Tibial nerve (tissue), 4 donors: ENCODE measurements around the gene MPP2. TPM values are rescaled to one million over a fixed set of nuclear protein-coding genes. Genes with fewer than 3 reads are reported as not detected.

ENCODE experiments used
- DNase-seq, 2 donors: peaks; one replicate each; pipeline ENCODE4 v3.0.0-alpha.2; 2019; ENCODE audit warnings: low spot score in 2 of 2
- H3K27ac ChIP-seq, 4 donors: fragments of 200-600 bp; sonication (generic) in 3 of 4; one replicate each; pipeline ENCODE4 v1.5.1; 2017 to 2019; ENCODE audit warnings: mild to moderate bottlenecking in 1 of 4
- H3K27me3 ChIP-seq, 2 donors: fragments of 200-600 bp; sonication (generic) in 1 of 2; one replicate each; pipeline versions ENCODE4 v1.5.1 to v1.6.0; 2017 to 2019
- H3K36me3 ChIP-seq, 3 donors: fragments of 200-600 bp; sonication (generic); one replicate each; pipeline ENCODE4 v1.5.1; 2018 to 2019
- H3K4me1 ChIP-seq, 4 donors: fragments of 200-600 bp; sonication (generic) in 3 of 4; one replicate each; pipeline ENCODE4 v1.5.1; 2017 to 2019
- H3K4me3 ChIP-seq, 4 donors: fragments of 200-600 bp; sonication (generic) in 3 of 4; one replicate each; pipeline ENCODE4 v1.5.1; 2017 to 2019; ENCODE audit warnings: mild to moderate bottlenecking in 1 of 4, moderate library complexity in 1 of 4
- H3K9me3 ChIP-seq, 4 donors: fragments of 200-600 bp; sonication (generic) in 3 of 4; one replicate each; pipeline ENCODE4 v1.5.1; 2017 to 2019
- EP300 ChIP-seq, 2 donors: sonication (generic); formaldehyde crosslinking; IDR thresholded peaks; one replicate each; pipeline ENCODE4 v1.6.1; 2017; ENCODE audit warnings: antibody characterized with exemption in 2 of 2, mild to moderate bottlenecking in 1 of 2
- POLR2A ChIP-seq, 2 donors: fragments of 450-650 bp; IDR thresholded peaks; one replicate each; pipeline ENCODE4 v1.6.1; 2017; ENCODE audit warnings: antibody characterized with exemption in 2 of 2, mild to moderate bottlenecking in 2 of 2, moderate library complexity in 2 of 2
- WGBS, 2 donors: methylation state at CpG; one replicate each; pipeline ENCODE4 v1.1.5; 2018; 5-methylcytosine and 5-hydroxymethylcytosine counted together
- total RNA-seq, 4 donors: library from RNA; depleted of rRNA; stranded (reverse); fragments of >200 nt; gene quantifications; one replicate each; pipeline ENCODE4 v1.1.0, GENCODE V29; 2016
- TF ChIP-seq, protein P1 (sequence below), 5 experiments: fragments of 200-600 bp in 3 of 5; fragments of 450-650 bp in 2 of 5; sonication (generic) in 3 of 5; IDR thresholded peaks; one replicate each; pipeline ENCODE4 v1.5.1; 2016 to 2019; ENCODE audit warnings: antibody characterized with exemption in 5 of 5, mild to moderate bottlenecking in 3 of 5, moderate library complexity in 2 of 5

The MPP2 gene
- total RNA-seq, 4 donors from 2014 or later = 4.2 to 22.9 (median 9.3) TPM

- H3K4me3 ChIP-seq = no peak overlapping the region
- no peaks in the 10 kb centered on the region for H3K36me3 ChIP-seq
- peaks cover 0 to 8% (median 3%) of the 10 kb centered on the region in 4 donors for H3K4me1 ChIP-seq
- 94 to 97% methylated on average over 3 of the region's 3 CpGs for WGBS, 2 donors
- H3K27me3 ChIP-seq = peaks cover 0 to 68% of the 10 kb centered on the region in 2 donors
- no peaks in the 10 kb centered on the region for H3K9me3 ChIP-seq
- DNase-seq = no peak
- TF ChIP-seq EP300 (IDR thresholded peaks at IDR 0.05) (no peak), POLR2A (IDR thresholded peaks at IDR 0.05) (no peak)
- TF ChIP-seq, protein P1, sequence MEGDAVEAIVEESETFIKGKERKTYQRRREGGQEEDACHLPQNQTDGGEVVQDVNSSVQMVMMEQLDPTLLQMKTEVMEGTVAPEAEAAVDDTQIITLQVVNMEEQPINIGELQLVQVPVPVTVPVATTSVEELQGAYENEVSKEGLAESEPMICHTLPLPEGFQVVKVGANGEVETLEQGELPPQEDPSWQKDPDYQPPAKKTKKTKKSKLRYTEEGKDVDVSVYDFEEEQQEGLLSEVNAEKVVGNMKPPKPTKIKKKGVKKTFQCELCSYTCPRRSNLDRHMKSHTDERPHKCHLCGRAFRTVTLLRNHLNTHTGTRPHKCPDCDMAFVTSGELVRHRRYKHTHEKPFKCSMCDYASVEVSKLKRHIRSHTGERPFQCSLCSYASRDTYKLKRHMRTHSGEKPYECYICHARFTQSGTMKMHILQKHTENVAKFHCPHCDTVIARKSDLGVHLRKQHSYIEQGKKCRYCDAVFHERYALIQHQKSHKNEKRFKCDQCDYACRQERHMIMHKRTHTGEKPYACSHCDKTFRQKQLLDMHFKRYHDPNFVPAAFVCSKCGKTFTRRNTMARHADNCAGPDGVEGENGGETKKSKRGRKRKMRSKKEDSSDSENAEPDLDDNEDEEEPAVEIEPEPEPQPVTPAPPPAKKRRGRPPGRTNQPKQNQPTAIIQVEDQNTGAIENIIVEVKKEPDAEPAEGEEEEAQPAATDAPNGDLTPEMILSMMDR (IDR thresholded peaks at IDR 0.05) = no peak
- no peak overlapping the region for H3K27ac ChIP-seq
Observed at GRCh38 chr17:43936434-43936833, 29.1 kb upstream of the MPP2 start.

DNA sequence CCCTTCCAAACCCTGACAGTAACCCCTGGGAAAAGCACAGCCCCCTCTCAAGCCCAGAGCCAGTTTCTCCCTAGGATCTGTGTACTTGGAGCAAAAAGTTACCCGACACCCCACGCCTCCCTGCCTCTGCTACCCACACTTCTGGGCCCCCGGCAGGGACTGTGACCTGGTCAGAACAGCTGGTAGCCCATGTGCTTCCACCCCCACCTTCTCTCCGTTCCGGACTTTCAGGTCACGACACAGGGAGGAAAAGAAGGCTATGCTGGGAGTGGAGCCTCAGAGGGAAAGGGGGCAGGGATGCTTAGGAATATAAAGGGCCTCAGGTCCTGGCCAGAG lies 28.6 kb upstream of the MPP2 start:
- peaks cover 0 to 8% (median 3%) of the 10 kb centered on the region in 4 donors for H3K4me1 ChIP-seq
- H3K4me3 ChIP-seq = no peak overlapping the region
- H3K9me3 ChIP-seq = no peaks in the 10 kb centered on the region
- H3K27ac ChIP-seq = no peak overlapping the region
- 52 to 75% methylated on average over 6 of the region's 6 CpGs for WGBS, 2 donors
- no peak for DNase-seq
- H3K27me3 ChIP-seq = peaks cover 0 to 73% of the 10 kb centered on the region in 2 donors
- H3K36me3 ChIP-seq = no peaks in the 10 kb centered on the region
- no peak for TF ChIP-seq EP300 (IDR thresholded peaks at IDR 0.05)
- no peak for TF ChIP-seq POLR2A (IDR thresholded peaks at IDR 0.05)
- TF ChIP-seq, protein P1 (IDR thresholded peaks at IDR 0.05) = no peak

GRCh38 chr17:43935204-43935925 lies 28.0 kb upstream of the MPP2 start:
- no peak overlapping the region for H3K27ac ChIP-seq
- peaks cover 0 to 78% of the 10 kb centered on the region in 2 donors for H3K27me3 ChIP-seq
- peaks cover 0 to 8% (median 3%) of the 10 kb centered on the region in 4 donors for H3K4me1 ChIP-seq
- no peaks in the 10 kb centered on the region for H3K36me3 ChIP-seq
- TF ChIP-seq, protein P1 (IDR thresholded peaks at IDR 0.05) = no peak
- TF ChIP-seq POLR2A (IDR thresholded peaks at IDR 0.05) = no peak
- no peak for TF ChIP-seq EP300 (IDR thresholded peaks at IDR 0.05)
- WGBS, 2 donors = 68% methylated on average over 5 of the region's 5 CpGs
- no peak overlapping the region for H3K4me3 ChIP-seq
- no peak for DNase-seq
- no peaks in the 10 kb centered on the region for H3K9me3 ChIP-seq

DNA sequence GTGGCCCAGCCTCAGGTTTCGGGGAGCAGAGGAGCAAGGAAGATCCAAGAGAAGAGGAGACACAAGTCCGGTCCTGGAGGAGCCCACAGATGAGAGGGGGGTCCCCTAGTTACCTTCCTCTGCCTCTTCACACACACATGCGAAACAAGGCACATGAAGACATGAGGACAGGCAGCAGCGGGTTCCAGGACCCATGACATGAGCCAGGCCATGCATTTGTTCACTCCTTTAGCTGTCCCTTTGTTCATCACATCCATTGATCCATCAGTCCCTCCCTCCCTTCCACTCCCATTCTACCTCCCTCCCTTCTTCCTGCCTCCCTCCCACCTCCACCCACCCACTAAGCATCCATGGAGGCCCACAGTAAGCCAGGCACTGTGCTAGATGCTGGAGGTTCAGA lies 25.6 kb upstream of the MPP2 start:
- Histone ChIP-seq H3K36me3 (no peaks in the 10 kb centered on the region), H3K27me3 (peaks cover 0 to 80% of the 10 kb centered on the region in 2 donors), H3K4me3 (no peak overlapping the region), H3K27ac (no peak overlapping the region), H3K9me3 (no peaks in the 10 kb centered on the region), H3K4me1 (peaks cover 0 to 3% (median 1%) of the 10 kb centered on the region in 4 donors)
- TF ChIP-seq, protein P1 (IDR thresholded peaks at IDR 0.05) = no peak
- no peak for TF ChIP-seq EP300 (IDR thresholded peaks at IDR 0.05)
- no peak for TF ChIP-seq POLR2A (IDR thresholded peaks at IDR 0.05)
- 91 to 95% methylated on average over 4 of the region's 4 CpGs for WGBS, 2 donors
- no peak for DNase-seq

GRCh38 chr17:43932357-43932756 lies 25.0 kb upstream of the MPP2 start:
- Histone ChIP-seq H3K27me3 (peaks cover 0 to 80% of the 10 kb centered on the region in 2 donors), H3K36me3 (no peaks in the 10 kb centered on the region), H3K9me3 (no peaks in the 10 kb centered on the region), H3K4me3 (no peak overlapping the region), H3K27ac (no peak overlapping the region), H3K4me1 (peaks cover 0 to 6% (median 1%) of the 10 kb centered on the region in 4 donors)
- TF ChIP-seq EP300 (IDR thresholded peaks at IDR 0.05) (no peak), POLR2A (IDR thresholded peaks at IDR 0.05) (no peak)
- TF ChIP-seq, protein P1 (IDR thresholded peaks at IDR 0.05) = no peak
- no peak for DNase-seq
- 76 to 91% methylated on average over 6 to 10 of the region's 10 CpGs for WGBS, 2 donors
